ENCODE measurements around the gene RPS6KB2. TPM values are rescaled to one million over a fixed set of nuclear protein-coding genes. Genes with fewer than 3 reads are reported as not detected.

RPS6KB2 gene
- total RNA-seq, 2 donors from 2014 or later: 54.5 to 72.9 TPM

GRCh38 chr11:67439321-67440228 lies 11.3 kb downstream of the RPS6KB2 start:
- 75% methylated on average over 31 of the region's 31 CpGs for WGBS
- peak overlapping the region in 1 of 2 donors; percentile 23 for H3K27ac ChIP-seq
- no peak overlapping the region for H3K4me3 ChIP-seq
- H3K36me3 ChIP-seq: peaks cover 7 to 16% of the 10 kb centered on the region in 2 donors
- H3K4me1 ChIP-seq (replicated peaks): peaks cover 16% of the 10 kb centered on the region
- intact Hi-C loops (cut with DNase I): no loop called here
- H3K27me3 ChIP-seq (replicated peaks; ENCODE audit: insufficient read depth): no peaks in the 10 kb centered on the region
- no peak for TF ChIP-seq POLR2AphosphoS5 (IDR thresholded peaks at IDR 0.05)
- H3K9me3 ChIP-seq: no peaks in the 10 kb centered on the region
- DNase-seq (ENCODE audit: low spot score): no peak

- TF ChIP-seq POLR2A (IDR thresholded peaks at IDR 0.05) (no peak), POLR2AphosphoS5 (IDR thresholded peaks at IDR 0.05) (no peak), CTCF (IDR thresholded peaks at IDR 0.05) (no peak)
- H3K27me3 ChIP-seq (replicated peaks; ENCODE audit: insufficient read depth): no peaks in the 10 kb centered on the region
- intact Hi-C loops (cut with DNase I): no loop called here
- H3K36me3 ChIP-seq: peaks cover 6 to 10% of the 10 kb centered on the region in 2 donors
- 70% methylated on average over 17 of the region's 17 CpGs for WGBS
- no peak for DNase-seq (ENCODE audit: low spot score)
- H3K4me1 ChIP-seq (replicated peaks): peaks cover 16% of the 10 kb centered on the region
- H3K27ac ChIP-seq: no peak overlapping the region
- H3K4me3 ChIP-seq: no peak overlapping the region
- H3K9me3 ChIP-seq: no peaks in the 10 kb centered on the region
Observed at GRCh38 chr11:67440229-67441097, 12.2 kb downstream of the RPS6KB2 start.

- no peak overlapping the region for H3K27ac ChIP-seq
- H3K27me3 ChIP-seq (replicated peaks; ENCODE audit: insufficient read depth): no peaks in the 10 kb centered on the region
- peaks cover 0 to 10% of the 10 kb centered on the region in 2 donors for H3K36me3 ChIP-seq
- DNase-seq (ENCODE audit: low spot score): no peak
- no peaks in the 10 kb centered on the region for H3K9me3 ChIP-seq
- intact Hi-C loops (cut with DNase I): no loop called here
- H3K4me3 ChIP-seq: no peak overlapping the region
- 84% methylated on average over 21 of the region's 21 CpGs for WGBS
- peaks cover 16% of the 10 kb centered on the region for H3K4me1 ChIP-seq (replicated peaks)
- no peak for TF ChIP-seq CTCF (IDR thresholded peaks at IDR 0.05)
- TF ChIP-seq POLR2AphosphoS5 (IDR thresholded peaks at IDR 0.05): no peak
- TF ChIP-seq POLR2A (IDR thresholded peaks at IDR 0.05): no peak
Observed at GRCh38 chr11:67441098-67441563, 12.8 kb downstream of the RPS6KB2 start.

GRCh38 chr11:67441731-67442351 lies 13.5 kb downstream of the RPS6KB2 start:
- H3K36me3 ChIP-seq: peaks cover 0 to 10% of the 10 kb centered on the region in 2 donors
- no peak for DNase-seq (ENCODE audit: low spot score)

More at GRCh38 chr11:67441731-67442351, 13.5 kb downstream of the RPS6KB2 start:
- Histone ChIP-seq H3K27me3 (replicated peaks; ENCODE audit: insufficient read depth) (no peaks in the 10 kb centered on the region), H3K4me1 (replicated peaks) (peaks cover 16% of the 10 kb centered on the region), H3K27ac (peak overlapping the region; percentile 98), H3K9me3 (no peaks in the 10 kb centered on the region), H3K4me3 (peak overlapping the region in 1 of 2 donors; percentile 86)
- intact Hi-C loops (cut with DNase I): no loop called here
- WGBS: 83% methylated on average over 25 of the region's 28 CpGs
- TF ChIP-seq POLR2A (IDR thresholded peaks at IDR 0.05) (no peak), POLR2AphosphoS5 (IDR thresholded peaks at IDR 0.05) (no peak), CTCF (IDR thresholded peaks at IDR 0.05) (no peak)

Measured in prostate gland (tissue), 2 donors.